Neuronal stem cell (in vitro differentiated cells): Measurements from ENCODE around the gene SNAPC3.

Source experiments
- DNase-seq: peaks from one replicate; pipeline ENCODE4 v3.0.0-alpha.2; 2013; ENCODE audit warnings: low spot score
- H2AFZ ChIP-seq: one replicate; pipeline ENCODE4 v1.6.1; 2013; ENCODE audit warnings: mild to moderate bottlenecking, low read length, inconsistent platforms
- H2AK5ac ChIP-seq: 2 replicates; pipeline ENCODE4 v1.6.1; 2013; ENCODE audit warnings: low read depth, mild to moderate bottlenecking, inconsistent platforms, low read length, moderate library complexity, mixed read lengths
- H2BK120ac ChIP-seq: 2 replicates; pipeline ENCODE4 v1.6.1; 2013; ENCODE audit warnings: low read depth, mild to moderate bottlenecking, inconsistent platforms, low read length, moderate library complexity, mixed read lengths
- H2BK12ac ChIP-seq: one replicate; pipeline ENCODE4 v1.6.1; 2013; ENCODE audit warnings: low read length, inconsistent platforms
- H2BK15ac ChIP-seq: 2 replicates; pipeline ENCODE4 v1.6.1; 2013; ENCODE audit warnings: mild to moderate bottlenecking, low read length, inconsistent platforms, mixed read lengths
- H2BK5ac ChIP-seq: one replicate; pipeline ENCODE4 v1.6.1; 2013; ENCODE audit warnings: inconsistent platforms, mild to moderate bottlenecking, low read length, moderate library complexity
- H3K14ac ChIP-seq: one replicate; pipeline ENCODE4 v1.6.1; 2013; ENCODE audit warnings: low read length, inconsistent platforms
- H3K18ac ChIP-seq: 2 replicates; pipeline ENCODE4 v1.6.1; 2013; ENCODE audit warnings: low read length, inconsistent platforms
- H3K23ac ChIP-seq: 2 replicates; pipeline ENCODE4 v1.6.1; 2013; ENCODE audit warnings: low read depth, mild to moderate bottlenecking, mixed read lengths, low read length, inconsistent platforms; ENCODE audit not compliant: poor library complexity
- H3K27ac ChIP-seq: replicated peaks from 3 replicates; pipeline ENCODE4 v1.5.1; 2013; ENCODE audit warnings: low read length, inconsistent platforms
- H3K27me3 ChIP-seq, 3 experiments: 2 replicates each; pipeline ENCODE4 v1.6.1; 2013; ENCODE audit warnings: low read length in 3 of 3, mild to moderate bottlenecking in 2 of 3, inconsistent platforms in 1 of 3, low read depth in 1 of 3, mixed read lengths in 1 of 3, moderate library complexity in 1 of 3; ENCODE audit not compliant: control insufficient read depth in 3 of 3, insufficient read depth in 3 of 3
- H3K36me3 ChIP-seq, 2 donors: replicated peaks in 1 of 2; 2 replicates each; pipeline ENCODE4 v1.6.1; 2013; ENCODE audit warnings: low read length in 2 of 2; ENCODE audit not compliant: control insufficient read depth in 2 of 2, insufficient read depth in 2 of 2
- H3K4ac ChIP-seq: 2 replicates; pipeline ENCODE4 v1.6.1; 2013; ENCODE audit warnings: inconsistent platforms, mild to moderate bottlenecking, low read length, moderate library complexity
- H3K4me1 ChIP-seq, 2 donors: 1 replicate in 1 of 2; 2 replicates in 1 of 2; pipeline ENCODE4 v1.6.1; 2013; ENCODE audit warnings: low read length in 2 of 2, low read depth in 1 of 2; ENCODE audit not compliant: control insufficient read depth in 2 of 2, insufficient read depth in 1 of 2
- H3K4me2 ChIP-seq: one replicate; pipeline ENCODE4 v1.6.1; 2013; ENCODE audit warnings: mild to moderate bottlenecking, low read length, inconsistent platforms; ENCODE audit not compliant: insufficient read depth, poor library complexity, severe bottlenecking
- H3K4me3 ChIP-seq, 2 donors: 2 replicates each; pipeline ENCODE4 v1.5.1; 2013; ENCODE audit warnings: low read length in 2 of 2, mild to moderate bottlenecking in 2 of 2, inconsistent platforms in 1 of 2, moderate library complexity in 1 of 2
- H3K79me1 ChIP-seq: one replicate; pipeline ENCODE4 v1.6.1; 2013; ENCODE audit warnings: low read depth, mild to moderate bottlenecking, inconsistent platforms, low read length, moderate library complexity
- H3K9ac ChIP-seq: one replicate; pipeline ENCODE4 v1.6.1; 2013; ENCODE audit warnings: mild to moderate bottlenecking, low read depth, low read length, inconsistent platforms; ENCODE audit not compliant: poor library complexity
- H3K9me3 ChIP-seq, 2 donors: replicated peaks in 1 of 2; 2 replicates each; pipeline versions ENCODE3 to v1.6.1; 2013; ENCODE audit warnings: low read length in 2 of 2, mild to moderate bottlenecking in 2 of 2, inconsistent platforms in 1 of 2, low read depth in 1 of 2, mixed read lengths in 1 of 2, moderate library complexity in 1 of 2; ENCODE audit not compliant: control insufficient read depth in 2 of 2, insufficient read depth in 1 of 2
- H4K8ac ChIP-seq: one replicate; pipeline ENCODE4 v1.6.1; 2013; ENCODE audit warnings: low read depth, mild to moderate bottlenecking, inconsistent platforms, low read length, moderate library complexity
- H4K91ac ChIP-seq: one replicate; pipeline ENCODE4 v1.6.1; 2013; ENCODE audit warnings: low read length, low read depth, mild to moderate bottlenecking, inconsistent platforms; ENCODE audit not compliant: poor library complexity
- WGBS, 2 donors: extraction: QIAGEN DNeasy Blood & Tissue Kit; methylation state at CpG; one replicate each; pipeline ENCODE4 v1.1.7; 2013; ENCODE audit warnings: missing lambda C conversion rate in 2 of 2, mixed read lengths in 1 of 2; ENCODE audit not compliant: insufficient read length in 2 of 2, insufficient replicate concordance in 1 of 2; ENCODE audit errors: extremely low coverage in 2 of 2; 5-methylcytosine and 5-hydroxymethylcytosine counted together

The SNAPC3 gene

DNA sequence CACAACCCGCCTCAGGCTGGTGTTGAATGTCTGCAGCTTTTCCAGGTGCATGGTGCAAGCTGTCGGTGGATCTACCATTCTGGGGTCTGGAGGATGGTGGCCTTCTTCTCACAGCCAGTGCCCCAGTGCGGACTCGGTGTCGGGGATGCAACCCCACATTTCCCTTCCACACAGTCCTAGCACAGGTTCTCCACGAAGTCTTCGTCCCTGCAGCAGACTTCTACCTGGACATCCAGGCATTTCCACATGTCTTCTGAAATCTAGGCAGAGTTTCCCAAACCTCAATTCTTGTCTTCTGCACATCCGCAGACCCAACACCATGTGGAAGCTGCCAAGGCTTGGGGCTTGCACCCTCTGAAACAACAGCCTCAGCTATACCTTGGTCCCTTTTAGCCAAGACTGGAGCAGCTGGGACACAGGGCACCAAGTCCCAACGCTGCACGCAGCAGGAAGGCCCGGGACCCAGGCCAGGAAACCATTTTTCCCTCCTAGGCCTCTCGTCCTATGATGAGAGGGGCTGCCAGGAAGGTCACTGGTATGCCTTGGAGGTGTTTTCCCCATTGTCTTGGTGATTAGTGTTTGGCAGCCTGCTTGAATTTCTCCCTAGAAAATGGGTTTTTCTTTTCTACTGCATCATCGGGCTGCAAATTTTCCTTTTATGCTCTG lies 69.9 kb downstream of the SNAPC3 start:
- H3K27ac ChIP-seq = no peak overlapping the region
- no peak overlapping the region for H3K18ac ChIP-seq
- no peaks in the 10 kb centered on the region for H3K27me3 ChIP-seq
- H2BK15ac ChIP-seq = no peak overlapping the region
- H3K14ac ChIP-seq = no peak overlapping the region
- H3K23ac ChIP-seq = no peak overlapping the region
- no peak overlapping the region for H2BK5ac ChIP-seq
- H3K4ac ChIP-seq = no peak overlapping the region
- DNase-seq = no peak
- WGBS, 2 donors = no CpG with 5 or more reads among the region's 13 CpGs
- H3K4me3 ChIP-seq = no peak overlapping the region
- H2BK12ac ChIP-seq = no peak overlapping the region
- no peak overlapping the region for H4K8ac ChIP-seq
- H2BK120ac ChIP-seq = no peak overlapping the region
- H3K36me3 ChIP-seq = peaks cover 23 to 94% of the 10 kb centered on the region in 2 donors
- no peak overlapping the region for H4K91ac ChIP-seq
- peaks cover 11 to 29% of the 10 kb centered on the region in 2 donors for H3K9me3 ChIP-seq
- no peak overlapping the region for H3K9ac ChIP-seq
- H2AK5ac ChIP-seq = no peak overlapping the region
- no peak overlapping the region for H3K4me2 ChIP-seq
- no peaks in the 10 kb centered on the region for H3K4me1 ChIP-seq
- peaks cover 5% of the 10 kb centered on the region for H3K79me1 ChIP-seq
- no peak overlapping the region for H2AFZ ChIP-seq

DNA sequence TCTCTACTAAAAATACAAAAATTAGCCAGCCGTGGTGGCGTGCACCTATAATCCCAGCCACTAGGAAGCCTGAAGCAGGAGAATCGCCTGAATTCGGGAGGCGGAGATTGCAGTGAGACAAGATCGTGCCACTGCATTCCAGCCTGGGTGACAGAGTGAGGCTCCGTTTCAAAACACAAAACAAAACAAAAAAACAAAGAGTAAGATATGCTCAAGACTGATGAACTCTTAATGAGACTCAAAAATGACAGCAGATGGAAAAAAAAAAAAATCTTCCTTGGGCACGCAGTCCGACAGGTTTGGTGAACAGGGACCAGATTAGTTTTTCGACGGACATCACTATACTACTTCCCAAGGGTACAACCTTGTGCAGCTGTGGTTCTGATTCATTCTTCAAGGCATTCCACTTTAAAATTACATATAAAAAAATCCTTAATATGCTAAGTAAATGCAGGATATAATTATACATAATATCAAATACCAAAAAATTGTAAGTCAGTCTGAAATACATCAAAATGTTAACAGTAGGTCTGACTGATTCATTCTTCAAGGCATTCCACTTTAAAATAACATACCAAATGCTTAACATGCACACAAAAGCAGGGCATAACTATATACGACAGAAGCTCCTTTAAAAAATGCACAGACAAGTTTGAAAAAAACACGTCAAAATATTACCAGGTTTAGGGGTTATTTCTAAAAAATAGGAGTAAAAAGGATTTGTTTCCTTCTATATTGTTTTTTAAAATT lies 75.7 kb downstream of the SNAPC3 start:
- no peak overlapping the region for H3K4me3 ChIP-seq
- no peak overlapping the region for H3K9ac ChIP-seq
- H2AFZ ChIP-seq = no peak overlapping the region
- H2BK120ac ChIP-seq = no peak overlapping the region
- no peak overlapping the region for H4K8ac ChIP-seq
- no peak overlapping the region for H4K91ac ChIP-seq
- H3K27ac ChIP-seq = no peak overlapping the region
- H3K4me2 ChIP-seq = no peak overlapping the region
- H3K9me3 ChIP-seq = peaks cover 3 to 12% of the 10 kb centered on the region in 2 donors
- H3K36me3 ChIP-seq = peaks cover 10 to 98% of the 10 kb centered on the region in 2 donors
- no peak overlapping the region for H2BK15ac ChIP-seq
- DNase-seq = no peak
- H3K18ac ChIP-seq = no peak overlapping the region
- no peak overlapping the region for H2AK5ac ChIP-seq
- H3K4me1 ChIP-seq = no peaks in the 10 kb centered on the region
- no peak overlapping the region for H2BK12ac ChIP-seq
- H3K4ac ChIP-seq = no peak overlapping the region
- H3K27me3 ChIP-seq = no peaks in the 10 kb centered on the region
- no CpG with 5 or more reads among the region's 13 CpGs for WGBS, 2 donors
- H3K79me1 ChIP-seq = peaks cover 12% of the 10 kb centered on the region
- H3K14ac ChIP-seq = no peak overlapping the region
- H3K23ac ChIP-seq = no peak overlapping the region
- H2BK5ac ChIP-seq = no peak overlapping the region

DNA sequence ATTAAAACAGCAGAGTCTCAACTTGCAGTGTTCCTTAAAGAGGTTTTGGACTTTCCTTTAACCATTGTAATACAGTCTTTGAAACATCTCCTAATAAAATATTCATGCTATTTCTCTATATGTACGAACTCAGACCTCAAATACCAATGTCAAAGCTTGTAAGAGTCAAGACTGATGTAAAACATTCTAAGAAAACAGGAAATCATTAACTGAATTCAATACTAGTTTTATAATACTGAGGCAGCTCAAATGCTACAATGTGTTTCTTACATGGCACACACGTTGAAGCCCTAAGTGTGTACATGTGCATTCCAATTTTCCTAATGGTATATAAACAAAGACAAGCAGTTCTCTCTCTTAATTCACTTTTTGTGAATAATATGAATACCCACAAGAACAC lies 76.5 kb downstream of the SNAPC3 start:
- no peak overlapping the region for H2BK5ac ChIP-seq
- H3K36me3 ChIP-seq = peaks cover 7 to 98% of the 10 kb centered on the region in 2 donors
- WGBS, 2 donors = no CpG with 5 or more reads among the region's 2 CpGs
- H3K18ac ChIP-seq = no peak overlapping the region
- H2AFZ ChIP-seq = no peak overlapping the region
- no peak overlapping the region for H3K23ac ChIP-seq
- H4K8ac ChIP-seq = no peak overlapping the region
- DNase-seq = no peak
- H3K4me3 ChIP-seq = no peak overlapping the region
- H3K27me3 ChIP-seq = no peaks in the 10 kb centered on the region
- no peak overlapping the region for H3K4me2 ChIP-seq
- H4K91ac ChIP-seq = no peak overlapping the region
- no peak overlapping the region for H2BK120ac ChIP-seq
- H3K4me1 ChIP-seq = no peaks in the 10 kb centered on the region
- H3K14ac ChIP-seq = no peak overlapping the region
- no peak overlapping the region for H2BK15ac ChIP-seq
- no peak overlapping the region for H3K27ac ChIP-seq
- no peak overlapping the region for H2BK12ac ChIP-seq
- no peak overlapping the region for H3K9ac ChIP-seq
- H3K4ac ChIP-seq = no peak overlapping the region
- peaks cover 0 to 5% of the 10 kb centered on the region in 2 donors for H3K9me3 ChIP-seq
- H3K79me1 ChIP-seq = peaks cover 10% of the 10 kb centered on the region
- no peak overlapping the region for H2AK5ac ChIP-seq

- H3K23ac ChIP-seq = no peak overlapping the region
- peaks cover 10% of the 10 kb centered on the region for H3K79me1 ChIP-seq
- no peak overlapping the region for H3K14ac ChIP-seq
- H3K4me3 ChIP-seq = no peak overlapping the region
- H2BK5ac ChIP-seq = no peak overlapping the region
- no peak overlapping the region for H3K4me2 ChIP-seq
- H2BK120ac ChIP-seq = no peak overlapping the region
- no peak overlapping the region for H2AK5ac ChIP-seq
- peaks cover 13 to 99% of the 10 kb centered on the region in 2 donors for H3K36me3 ChIP-seq
- no CpG with 5 or more reads among the region's 6 CpGs for WGBS, 2 donors
- no peak for DNase-seq
- no peak overlapping the region for H2BK12ac ChIP-seq
- H2AFZ ChIP-seq = no peak overlapping the region
- no peaks in the 10 kb centered on the region for H3K4me1 ChIP-seq
- no peak overlapping the region for H4K91ac ChIP-seq
- H3K4ac ChIP-seq = no peak overlapping the region
- H3K9me3 ChIP-seq = peaks cover 0 to 4% of the 10 kb centered on the region in 2 donors
- H3K18ac ChIP-seq = no peak overlapping the region
- no peaks in the 10 kb centered on the region for H3K27me3 ChIP-seq
- no peak overlapping the region for H3K9ac ChIP-seq
- H2BK15ac ChIP-seq = no peak overlapping the region
- no peak overlapping the region for H3K27ac ChIP-seq
- H4K8ac ChIP-seq = no peak overlapping the region
Observed at GRCh38 chr9:15501179-15501578, 78.5 kb downstream of the SNAPC3 start.
